K562 (cell line): ENCODE measurements around the gene NRSN2. TPM values are rescaled to one million over a fixed set of nuclear protein-coding genes. Genes with fewer than 3 reads are reported as not detected.

Experiments used
- ATAC-seq: fragments of 200-7000 bp; cut with Tn5 transposase; 3 replicates; pipeline ENCODE4 v1.9.1; 2020; ENCODE audit warnings: moderate library complexity
- BruUV-seq: library from RNA; stranded (reverse); fragments of 400-500 nt; replicated peaks from 2 replicates; lab custom pipeline; 2021; lab: Mats Ljungman, UMichigan
- CTCF ChIA-PET: fragments of 300-600 bp; formaldehyde crosslinking; extraction: SDS; loops from one replicate; lab custom pipeline; 2021; ENCODE audit warnings: low intra/inter-chr PET ratio; lab: Yijun Ruan, JAX
- POLR2A ChIA-PET: fragments of 300-600, 350-650 bp; sonication (Branson Sonifier 250); formaldehyde crosslinking; extraction: SDS; loops from one replicate; lab custom pipeline; 2021; ENCODE audit warnings: antibody characterized with exemption, inconsistent platforms; lab: Yijun Ruan, JAX
- DNase-seq, 4 experiments: peaks; one replicate each; pipeline versions ENCODE4 v3.0.0 to v3.0.0-alpha.2; 2011 to 2018; ENCODE audit warnings: low spot score in 3 of 4, mixed read lengths in 3 of 4; ENCODE audit errors: extremely low read depth in 1 of 4
- FAIRE-seq: peaks from 2 replicates; lab custom pipeline; 2011; peaks lifted over from hg19 to GRCh38; lab: Jason Lieb, UNC
- H2AFZ ChIP-seq: 2 replicates; pipeline ENCODE4 v1.6.0; 2011; ENCODE audit warnings: low read depth, low read length, control low read depth, inconsistent platforms
- H3K27ac ChIP-seq: fragments of 200-600 bp; 3 replicates; pipeline ENCODE4 v1.8.0; 2011; ENCODE audit warnings: low read depth, mild to moderate bottlenecking, control low read depth, inconsistent platforms, low read length, moderate library complexity, mixed read lengths; ENCODE audit errors: extremely low read depth
- H3K27me3 ChIP-seq, 2 experiments: fragments of 300-600 bp in 1 of 2; 2 replicates in 1 of 2; 3 replicates in 1 of 2; pipeline versions ENCODE4 v1.6.0 to v1.8.0; 2011; ENCODE audit warnings: inconsistent platforms in 2 of 2, low read length in 2 of 2, mild to moderate bottlenecking in 1 of 2, mixed read lengths in 1 of 2, moderate library complexity in 1 of 2; ENCODE audit not compliant: control insufficient read depth in 2 of 2, insufficient read depth in 2 of 2
- H3K36me3 ChIP-seq: fragments of 300-600 bp; 3 replicates; pipeline ENCODE4 v1.8.0; 2011; ENCODE audit warnings: mild to moderate bottlenecking, low read length, inconsistent platforms; ENCODE audit not compliant: control insufficient read depth, insufficient read depth
- H3K4me1 ChIP-seq, 2 experiments: fragments of 200-600 bp in 1 of 2; replicated peaks in 1 of 2; 2 replicates in 1 of 2; 3 replicates in 1 of 2; pipeline versions ENCODE4 v1.5.1 to v1.8.0; 2011; ENCODE audit warnings: inconsistent platforms in 2 of 2, low read length in 2 of 2, mild to moderate bottlenecking in 1 of 2, mixed read lengths in 1 of 2, moderate library complexity in 1 of 2; ENCODE audit not compliant: control insufficient read depth in 2 of 2, insufficient read depth in 2 of 2
- H3K4me2 ChIP-seq: 2 replicates; pipeline ENCODE4 v1.6.1; 2011; ENCODE audit warnings: low read length, control low read depth, inconsistent platforms, mixed read lengths; ENCODE audit not compliant: insufficient read depth
- H3K4me3 ChIP-seq: fragments of 200-600 bp; sonication (generic), shearing (Covaris generic); 2 replicates; pipeline ENCODE4 v1.5.1; 2016; ENCODE audit warnings: control low read depth, inconsistent platforms
- H3K79me2 ChIP-seq: fragments of 200-600 bp; 3 replicates; pipeline ENCODE4 v1.8.0; 2011; ENCODE audit warnings: low read length, inconsistent platforms; ENCODE audit not compliant: control insufficient read depth, insufficient read depth
- H3K9ac ChIP-seq, 2 experiments: 2 replicates each; pipeline versions ENCODE4 v1.6.0 to v1.6.1; 2011; ENCODE audit warnings: low read depth in 2 of 2, low read length in 2 of 2, control low read depth in 1 of 2, inconsistent platforms in 1 of 2, mild to moderate bottlenecking in 1 of 2, mixed read lengths in 1 of 2; ENCODE audit not compliant: insufficient read depth in 1 of 2
- H3K9me1 ChIP-seq: one replicate; pipeline ENCODE4 v1.6.0; 2011; ENCODE audit warnings: inconsistent platforms, mild to moderate bottlenecking, low read length, moderate library complexity; ENCODE audit not compliant: control insufficient read depth, insufficient read depth
- H3K9me3 ChIP-seq: replicated peaks from 2 replicates; pipeline ENCODE4 v1.5.1; 2011; ENCODE audit warnings: low read depth, low read length, inconsistent platforms; ENCODE audit not compliant: control insufficient read depth, insufficient read depth
- H4K20me1 ChIP-seq: replicated peaks from 2 replicates; pipeline ENCODE4 v1.6.1; 2011; ENCODE audit warnings: low read length, inconsistent platforms, mixed read lengths; ENCODE audit not compliant: control insufficient read depth, insufficient read depth
- ARID2 ChIP-seq: fragments of 450-650 bp; IDR thresholded peaks from 2 replicates; pipeline ENCODE4 v1.6.1; 2017; ENCODE audit warnings: antibody characterized with exemption, mild to moderate bottlenecking
- CEBPB ChIP-seq: fragments of 450-650 bp; IDR thresholded peaks from 2 replicates; pipeline ENCODE4 v1.6.1; 2016; ENCODE audit warnings: missing genetic modification characterization, missing compliant biosample characterization
- E2F5 ChIP-seq: sonication (generic); formaldehyde crosslinking; IDR thresholded peaks from 2 replicates; pipeline ENCODE4 v1.8.0; 2022; ENCODE audit warnings: mild to moderate bottlenecking, missing genetic modification reagents
- FOXK1 ChIP-seq: sonication (generic); formaldehyde crosslinking; IDR thresholded peaks from 2 replicates; pipeline ENCODE4 v1.8.0; 2022; ENCODE audit warnings: missing genetic modification reagents, mild to moderate bottlenecking, borderline replicate concordance
- HCFC1 ChIP-seq: IDR thresholded peaks from 2 replicates; pipeline ENCODE4 v1.6.1; 2012; ENCODE audit warnings: low read depth, low read length, improper control_type of control experiment
- ILF3 ChIP-seq: fragments of 450-650 bp; IDR thresholded peaks from 2 replicates; pipeline ENCODE4 v1.6.1; 2018; ENCODE audit warnings: antibody characterized with exemption, mild to moderate bottlenecking, moderate library complexity, borderline replicate concordance
- MAFK ChIP-seq: IDR thresholded peaks from 2 replicates; pipeline ENCODE4 v1.6.1; 2011; ENCODE audit warnings: low read length, improper control_type of control experiment
- MBD2 ChIP-seq: sonication (generic); IDR thresholded peaks from 2 replicates; pipeline ENCODE4 v1.6.1; 2016; ENCODE audit warnings: low read depth, borderline replicate concordance
- MECOM ChIP-seq: fragments of 250-450 bp; sonication (Bioruptor Pico); IDR thresholded peaks from 2 replicates; pipeline ENCODE4 v1.8.0; 2022; ENCODE audit warnings: inconsistent platforms
- MNT ChIP-seq, 2 experiments: fragments of 450-650 bp; conservative IDR thresholded peaks; 2 replicates each; pipeline ENCODE4 v1.6.1; 2017; ENCODE audit warnings: mild to moderate bottlenecking in 2 of 2, moderate library complexity in 2 of 2
- NBN ChIP-seq: fragments of 450-650 bp; IDR thresholded peaks from 2 replicates; pipeline ENCODE4 v1.6.1; 2016; ENCODE audit warnings: low read depth, mild to moderate bottlenecking
- NCOA6 ChIP-seq: fragments of 450-650 bp; IDR thresholded peaks from 2 replicates; pipeline ENCODE4 v1.6.1; 2017; ENCODE audit warnings: mild to moderate bottlenecking
- PKNOX1 ChIP-seq: fragments of 450-650 bp; IDR thresholded peaks from 2 replicates; pipeline ENCODE4 v1.6.1; 2016
- PRPF4 ChIP-seq: fragments of 200-400 bp; formaldehyde crosslinking; IDR thresholded peaks from one replicate; pipeline ENCODE4 v1.6.1; 2017; ENCODE audit warnings: low read length, low read depth, mild to moderate bottlenecking; ENCODE audit not compliant: insufficient read depth, poor library complexity, severe bottlenecking
- PTTG1 ChIP-seq: fragments of 450-650 bp; IDR thresholded peaks from 2 replicates; pipeline ENCODE4 v1.6.1; 2016; ENCODE audit warnings: low read depth, mild to moderate bottlenecking, missing genetic modification characterization, missing compliant biosample characterization
- SMARCE1 ChIP-seq: fragments of 450-650 bp; IDR thresholded peaks from 2 replicates; pipeline ENCODE4 v1.7.1; 2016; ENCODE audit warnings: mild to moderate bottlenecking
- TAL1 ChIP-seq: fragments of 450-650 bp; IDR thresholded peaks from 2 replicates; pipeline ENCODE4 v1.6.1; 2016; ENCODE audit warnings: mild to moderate bottlenecking
- TBP ChIP-seq: optimal IDR thresholded peaks from 2 replicates; pipeline ENCODE3; 2011; ENCODE audit warnings: low read depth, low read length, improper control_type of control experiment
- YBX1 ChIP-seq: fragments of 450-650 bp; IDR thresholded peaks from 2 replicates; pipeline ENCODE4 v1.7.1; 2016; ENCODE audit warnings: mild to moderate bottlenecking
- ZNF263 ChIP-seq: sonication (generic); formaldehyde crosslinking; IDR thresholded peaks from 2 replicates; pipeline ENCODE4 v1.8.0; 2022; ENCODE audit warnings: mild to moderate bottlenecking, missing genetic modification reagents, borderline replicate concordance
- ZNF830 ChIP-seq: fragments of 250-450 bp; sonication (Bioruptor Pico); IDR thresholded peaks from 2 replicates; pipeline ENCODE4 v1.5.0; 2021; ENCODE audit warnings: mild to moderate bottlenecking
- WGBS: fragments of 100-300 bp; shearing (Covaris generic); methylation state at CpG from one replicate; pipeline ENCODE4 v1.1.6; 2016; ENCODE audit warnings: low coverage, mixed read lengths; ENCODE audit not compliant: insufficient coverage; ENCODE audit errors: missing lambda C conversion rate; 5-methylcytosine and 5-hydroxymethylcytosine counted together
- in situ Hi-C: fragments of 300-500 bp; cut with MboI; formaldehyde crosslinking; loops from 4 replicates; pipeline ENCODE4 v1.15.0; 2018; ENCODE audit warnings: inconsistent platforms, mixed read lengths
- intact Hi-C: fragments of 100-400 bp; cut with micrococcal nuclease; formaldehyde crosslinking; loops from 2 replicates; pipeline ENCODE4 v1.14.2; 2022
- polyA plus RNA-seq, 8 experiments: library from polyadenylated mRNA; depleted of rRNA in 4 of 8; stranded (reverse) in 5 of 8; unstranded in 3 of 8; fragments of >200 nt; fragmentation: Nextera tagmentation in 2 of 8; fragmentation: Illumina TruSeq in 1 of 8; extraction: Ambion mirVana in 2 of 8; extraction: Trizol in 1 of 8; gene quantifications; 2 replicates each; pipeline versions ENCODE4 v1.2.1 to v1.2.3, GENCODE V29; 2011 to 2014; ENCODE audit warnings: inconsistent platforms in 1 of 8, missing spikeins in 1 of 8
- total RNA-seq, 7 experiments: library from RNA; depleted of rRNA in 6 of 7; stranded (reverse); fragments of >200 nt in 6 of 7; fragmentation: Illumina TruSeq in 2 of 7; extraction: Trizol in 2 of 7; gene quantifications; 2 replicates each; pipeline versions ENCODE4 v1.2.1 to v1.2.3, GENCODE V29; 2011 to 2021; ENCODE audit warnings: low replicate concordance in 1 of 7

Gene NRSN2
- total and polyA plus RNA-seq, 9 of the 15 experiments (the other 6 are each of a cell fraction or from before 2014, with no cell fraction given), result 7.5 to 29.7 (median 11.1) TPM

GRCh38 chr20:313948-314347, 33.0 kb upstream of the NRSN2 start (continued):
- TF ChIP-seq E2F5 (CRISPR knock-in tag) (no peak), SMARCE1 (no peak), TAL1 (no peak), HCFC1 (no peak), PTTG1 (no peak), PRPF4 (no peak), NCOA6 (no peak), MBD2 (no peak), MECOM (CRISPR knock-in tag) (no peak), MAFK (no peak)
- TF ChIP-seq, all 486 proteins: peak for 0

GRCh38 chr20:316316-317068, 30.4 kb upstream of the NRSN2 start:
- H3K36me3 ChIP-seq, result no peaks in the 10 kb centered on the region
- H2AFZ ChIP-seq, result no peak overlapping the region
- no peak for FAIRE-seq
- WGBS, result 30% methylated on average over 2 of the region's 2 CpGs
- no peak overlapping the region for H3K4me3 ChIP-seq
- intact Hi-C loops, result no loop called here
- no peaks in the 10 kb centered on the region for H3K27me3 ChIP-seq
- H3K4me1 ChIP-seq, result no peaks in the 10 kb centered on the region
- ATAC-seq, result no peak
- no peaks in the 10 kb centered on the region for H3K9me3 ChIP-seq
- no peaks in the 10 kb centered on the region for H3K79me2 ChIP-seq
- no peaks in the 10 kb centered on the region for H3K9me1 ChIP-seq
- no peaks in the 10 kb centered on the region for H4K20me1 ChIP-seq
- POLR2A ChIA-PET, result no interaction called here
- no peak for DNase-seq
- no peak overlapping the region for H3K27ac ChIP-seq
- H3K9ac ChIP-seq, result no peak overlapping the region
- no TSS peak for BruUV-seq
- CTCF ChIA-PET, result no interaction called here
- H3K4me2 ChIP-seq, result no peak overlapping the region
- in situ Hi-C loops, result no loop called here
- TF ChIP-seq MNT (conservative IDR thresholded peaks at IDR 0.05) (no peak), FOXK1 (CRISPR knock-in tag) (no peak), CEBPB (no peak), MAFK (peak; percentile 62), TBP (no peak), ZNF830 (CRISPR knock-in tag) (no peak), ZNF263 (CRISPR knock-in tag) (no peak), PKNOX1 (no peak), YBX1 (no peak), ILF3 (no peak), NBN (no peak), ARID2 (no peak)
